Chondrocyte (in vitro differentiated cells): ENCODE data around the gene IL3RA. TPM values are rescaled to one million over a fixed set of nuclear protein-coding genes. Genes with fewer than 3 reads are reported as not detected.
A peak's percentile ranks its signal among the peaks of the same experiment; 100 is the strongest.

Experiments
- DNase-seq: peaks from one replicate; pipeline ENCODE4 v3.0.0; 2021; ENCODE audit warnings: mixed read lengths, low spot score
- H3K27ac Mint-ChIP-seq: one replicate; pipeline ENCODE4 v1.8.0; 2021; ENCODE audit warnings: mild to moderate bottlenecking, moderate library complexity, mixed read lengths; ENCODE audit not compliant: unreplicated experiment
- H3K27me3 Mint-ChIP-seq: 2 replicates; pipeline ENCODE4 v1.8.0; 2021; ENCODE audit warnings: low read depth, mixed read lengths
- H3K36me3 Mint-ChIP-seq: 2 replicates; pipeline ENCODE4 v1.8.0; 2021; ENCODE audit warnings: low read depth, mixed read lengths
- H3K4me1 Mint-ChIP-seq: 2 replicates; pipeline ENCODE4 v1.8.0; 2021; ENCODE audit warnings: low read depth, mild to moderate bottlenecking, mixed read lengths
- H3K4me3 Mint-ChIP-seq: one replicate; pipeline ENCODE4 v1.8.0; 2021; ENCODE audit warnings: mild to moderate bottlenecking, moderate library complexity, mixed read lengths; ENCODE audit not compliant: unreplicated experiment
- H3K9me3 Mint-ChIP-seq: 2 replicates; pipeline ENCODE4 v1.8.0; 2021; ENCODE audit warnings: low read depth, mixed read lengths
- total RNA-seq: library from RNA; stranded (reverse); gene quantifications from 3 replicates; pipeline ENCODE4 v1.2.1, GENCODE V29; 2021
- TF ChIP-seq, protein P1 (sequence below): fragments of 200-600 bp; sonication (generic); IDR thresholded peaks from 2 replicates; pipeline ENCODE4 v1.5.0; 2021; ENCODE audit warnings: antibody characterized with exemption, mild to moderate bottlenecking, moderate library complexity

The IL3RA gene
- total RNA-seq, 1 donor from 2014 or later = 0.47 TPM

DNA sequence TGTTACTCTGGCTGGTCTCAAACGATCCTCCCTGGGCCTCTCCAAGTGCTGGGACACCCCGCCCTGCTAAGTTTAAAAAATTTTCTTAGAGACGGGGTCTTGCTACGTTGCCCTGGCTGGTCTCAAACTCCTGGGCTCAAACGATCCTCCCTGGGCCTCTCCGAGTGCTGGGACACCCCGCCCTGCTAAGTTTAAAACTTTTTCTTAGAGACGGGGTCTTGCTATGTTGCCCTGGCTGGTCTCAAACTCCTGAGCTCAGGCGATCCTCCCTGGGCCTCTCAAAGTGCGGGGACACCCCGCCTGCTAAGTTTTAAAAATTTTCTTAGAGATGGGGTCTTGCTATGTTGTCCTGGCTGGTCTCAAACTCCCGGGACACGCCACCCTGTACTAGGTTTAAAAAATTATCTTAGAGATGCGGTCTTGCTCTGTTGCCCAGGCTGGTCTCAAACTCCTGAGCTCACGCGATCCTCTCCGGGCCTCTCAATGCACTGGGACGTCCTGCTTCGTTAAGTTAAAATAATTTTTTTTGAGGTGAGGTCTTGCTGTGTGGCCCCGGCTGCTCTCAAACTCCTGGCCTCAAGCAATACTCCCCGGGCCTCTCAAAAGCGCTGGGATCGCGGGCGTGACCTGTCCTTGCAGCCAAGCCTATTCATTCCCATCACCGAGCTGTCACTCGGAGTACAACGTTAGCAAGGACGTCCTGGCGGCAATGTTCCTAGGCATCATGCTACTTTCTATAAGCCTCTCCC lies 54.2 kb downstream of the IL3RA start:
- TF ChIP-seq, protein P1, sequence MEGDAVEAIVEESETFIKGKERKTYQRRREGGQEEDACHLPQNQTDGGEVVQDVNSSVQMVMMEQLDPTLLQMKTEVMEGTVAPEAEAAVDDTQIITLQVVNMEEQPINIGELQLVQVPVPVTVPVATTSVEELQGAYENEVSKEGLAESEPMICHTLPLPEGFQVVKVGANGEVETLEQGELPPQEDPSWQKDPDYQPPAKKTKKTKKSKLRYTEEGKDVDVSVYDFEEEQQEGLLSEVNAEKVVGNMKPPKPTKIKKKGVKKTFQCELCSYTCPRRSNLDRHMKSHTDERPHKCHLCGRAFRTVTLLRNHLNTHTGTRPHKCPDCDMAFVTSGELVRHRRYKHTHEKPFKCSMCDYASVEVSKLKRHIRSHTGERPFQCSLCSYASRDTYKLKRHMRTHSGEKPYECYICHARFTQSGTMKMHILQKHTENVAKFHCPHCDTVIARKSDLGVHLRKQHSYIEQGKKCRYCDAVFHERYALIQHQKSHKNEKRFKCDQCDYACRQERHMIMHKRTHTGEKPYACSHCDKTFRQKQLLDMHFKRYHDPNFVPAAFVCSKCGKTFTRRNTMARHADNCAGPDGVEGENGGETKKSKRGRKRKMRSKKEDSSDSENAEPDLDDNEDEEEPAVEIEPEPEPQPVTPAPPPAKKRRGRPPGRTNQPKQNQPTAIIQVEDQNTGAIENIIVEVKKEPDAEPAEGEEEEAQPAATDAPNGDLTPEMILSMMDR = no peak
- peaks cover 33% of the 10 kb centered on the region for H3K36me3 Mint-ChIP-seq
- H3K27me3 Mint-ChIP-seq = no peaks in the 10 kb centered on the region
- no peaks in the 10 kb centered on the region for H3K9me3 Mint-ChIP-seq
- peak overlapping the region; percentile 91 for H3K4me3 Mint-ChIP-seq
- H3K4me1 Mint-ChIP-seq = peaks cover 52% of the 10 kb centered on the region
- DNase-seq = peak; percentile 64
- peak overlapping the region; percentile 92 for H3K27ac Mint-ChIP-seq

DNA sequence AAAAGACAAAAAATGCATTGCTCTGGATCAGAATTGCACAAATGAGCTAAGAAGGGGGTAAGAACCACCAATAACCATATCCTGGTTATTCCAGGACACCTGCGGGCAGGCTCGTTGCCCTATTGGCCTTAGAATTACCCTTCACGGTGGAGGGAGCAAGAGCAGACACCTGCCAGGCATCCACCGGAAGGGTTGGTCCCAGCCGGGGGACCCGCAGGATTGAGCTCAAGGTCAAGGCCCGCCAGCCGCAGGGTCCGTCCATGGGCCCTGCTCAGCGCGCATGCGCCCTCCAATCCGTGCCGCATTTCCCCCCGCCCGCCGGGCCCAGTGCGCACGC lies 54.8 kb downstream of the IL3RA start:
- TF ChIP-seq, protein P1 = no peak
- Mint-ChIP-seq H3K9me3 (no peaks in the 10 kb centered on the region), H3K4me3 (peak overlapping the region; percentile 91), H3K4me1 (peaks cover 57% of the 10 kb centered on the region), H3K36me3 (peaks cover 34% of the 10 kb centered on the region), H3K27ac (peak overlapping the region; percentile 92), H3K27me3 (no peaks in the 10 kb centered on the region)
- DNase-seq = no peak

DNA sequence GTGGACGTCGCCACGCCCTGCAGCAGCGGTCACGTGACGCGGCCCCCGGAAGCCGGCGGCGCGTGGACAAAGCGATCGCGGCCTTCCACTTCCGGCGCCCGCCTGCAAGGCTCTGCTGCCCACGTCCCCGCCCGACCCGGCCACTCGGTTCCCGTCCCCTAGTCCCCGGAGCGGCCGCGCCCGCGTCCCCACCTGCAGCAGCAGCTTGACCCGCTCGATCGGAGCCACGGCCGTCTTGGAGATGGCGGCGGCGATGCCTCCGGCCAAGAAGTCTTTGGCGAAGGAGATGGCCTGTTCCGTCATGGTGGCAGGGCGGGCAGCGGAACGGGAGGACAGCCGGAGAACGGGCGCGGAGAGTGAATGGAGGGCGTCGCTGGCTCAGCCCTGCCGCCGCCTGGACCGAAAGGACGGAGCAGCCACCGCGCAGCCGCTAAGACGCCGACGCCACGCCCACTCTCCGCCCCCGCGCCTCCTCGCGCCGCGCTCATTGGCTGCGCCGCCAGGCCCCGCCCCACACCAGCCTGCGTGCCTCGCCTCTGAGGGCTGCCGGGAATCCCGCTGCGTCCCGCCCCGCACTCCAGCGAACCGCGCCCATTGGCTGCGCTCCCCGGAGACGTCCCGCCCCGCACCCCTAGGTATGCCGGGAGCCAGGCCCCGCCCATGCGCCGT lies 55.3 kb downstream of the IL3RA start, which contains the start of gene SLC25A6:
Gene SLC25A6 (minus strand): TSS at position 407 of the 669 bp plus-strand sequence. CDS start 104 bp downstream, at position 303.
- H3K4me3 Mint-ChIP-seq = peak within 1 kb of the TSS; percentile 91
- no peaks in the 10 kb centered on the region for H3K27me3 Mint-ChIP-seq
- peaks cover 57% of the 10 kb centered on the region for H3K4me1 Mint-ChIP-seq
- peak; percentile 100 for DNase-seq
- TF ChIP-seq, protein P1 = peak; percentile 56
- no peaks in the 10 kb centered on the region for H3K9me3 Mint-ChIP-seq
- H3K27ac Mint-ChIP-seq = peak within 1 kb of the TSS; percentile 92
- peaks cover 29% of the 10 kb centered on the region for H3K36me3 Mint-ChIP-seq

DNA sequence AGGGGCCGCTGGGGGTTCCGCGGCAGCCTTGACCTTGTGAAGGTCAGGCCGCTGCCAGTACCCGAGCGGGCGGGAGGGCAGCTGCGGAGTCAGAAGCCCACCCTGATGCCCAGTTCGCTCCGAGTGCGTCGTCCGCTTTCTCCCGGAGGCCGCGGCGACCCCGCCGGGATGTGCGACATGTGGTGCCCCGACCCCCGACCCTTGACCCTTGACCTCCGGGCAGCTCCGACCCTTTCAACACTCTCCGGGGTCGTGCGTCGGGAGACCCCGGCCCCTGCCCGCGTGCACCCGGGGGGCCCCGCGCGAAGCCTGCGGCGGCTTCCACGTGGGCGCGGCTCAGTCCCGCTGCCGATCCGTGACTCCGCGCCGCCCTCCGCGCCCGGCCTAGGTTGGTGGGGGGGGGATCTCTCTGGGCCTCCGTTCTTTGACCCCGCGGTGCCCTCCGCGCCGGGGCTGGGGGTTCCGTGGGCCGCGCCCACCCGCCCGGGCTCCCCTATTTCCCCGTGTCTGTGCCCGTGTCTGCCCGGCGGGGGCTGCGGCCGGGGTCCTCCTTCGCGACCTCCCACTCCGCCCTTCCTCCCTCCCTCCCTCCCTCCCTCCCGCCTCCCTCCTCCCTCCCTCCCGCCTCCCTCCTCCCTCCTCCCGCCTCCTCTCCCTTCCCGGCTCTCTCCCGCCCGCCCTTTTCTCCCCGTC lies 55.9 kb downstream of the IL3RA start:
- peaks cover 26% of the 10 kb centered on the region for H3K36me3 Mint-ChIP-seq
- peak overlapping the region; percentile 79 for H3K27ac Mint-ChIP-seq
- DNase-seq = peak; percentile 91
- TF ChIP-seq, protein P1 = no peak
- no peaks in the 10 kb centered on the region for H3K9me3 Mint-ChIP-seq
- H3K4me3 Mint-ChIP-seq = peak overlapping the region; percentile 91
- peaks cover 57% of the 10 kb centered on the region for H3K4me1 Mint-ChIP-seq
- H3K27me3 Mint-ChIP-seq = no peaks in the 10 kb centered on the region
